ENCODE data around the gene SYT7.
"Not testable (repeated sequence)": the region's sequence is repeated elsewhere in the genome, so short reads cannot be mapped to it uniquely, and the experiment has no call there.

Gene SYT7

DNA sequence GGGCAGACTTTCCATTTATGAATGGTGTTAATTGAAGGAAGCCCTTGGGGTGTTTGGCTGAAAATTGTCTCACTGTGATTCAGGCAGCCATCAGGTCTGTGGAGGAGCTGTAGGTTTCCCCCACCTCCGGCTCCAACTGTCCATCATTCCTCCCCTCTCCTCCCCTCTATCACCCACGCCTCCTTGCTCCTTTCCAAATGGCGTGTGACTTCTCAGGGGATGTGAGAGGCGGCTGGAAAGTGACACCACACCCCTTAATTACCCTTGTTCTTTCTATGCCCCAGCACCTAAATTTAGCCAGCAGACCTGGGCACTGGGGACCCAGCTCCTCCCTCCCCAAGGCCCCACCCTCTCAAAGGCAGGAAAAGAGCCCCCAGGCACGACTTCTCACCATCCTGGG is 38.1 kb upstream of the SYT7 start:
- Histone ChIP-seq H3K27me3 (ENCODE audit: control insufficient read depth, insufficient read depth, low read length) (no peaks in the 10 kb centered on the region), H3K9me3 (replicated peaks; ENCODE audit: low read length) (no peaks in the 10 kb centered on the region), H3K36me3 (ENCODE audit: insufficient read depth, low read length) (no peaks in the 10 kb centered on the region), H3K4me1 (ENCODE audit: control insufficient read depth, insufficient read depth, low read length) (peaks cover 36% of the 10 kb centered on the region), H3K4me3 (ENCODE audit: low read length) (no peak overlapping the region), H3K4me2 (ENCODE audit: low read length) (no peak overlapping the region), H3K9ac (ENCODE audit: low read depth, low read length) (no peak overlapping the region)

DNA sequence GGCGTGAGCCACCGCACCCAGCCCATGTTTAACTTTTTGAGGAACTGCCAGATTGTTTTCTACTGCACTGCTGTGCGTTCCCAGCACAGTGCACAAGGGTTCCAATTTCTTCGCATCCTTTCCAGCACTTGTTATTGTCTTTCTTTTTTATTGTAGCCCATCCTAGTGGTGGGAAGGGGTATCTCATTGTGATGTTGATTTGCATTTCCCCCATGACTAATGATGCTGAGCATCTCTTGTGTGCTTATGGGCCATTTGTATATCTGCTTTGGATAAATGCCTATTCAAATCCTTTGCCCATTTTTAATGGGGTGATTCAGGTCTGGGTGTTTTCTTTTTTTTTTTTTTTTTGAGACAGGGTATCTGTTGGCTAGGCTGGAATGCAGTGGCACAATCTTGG is 36.6 kb upstream of the SYT7 start:
- Histone ChIP-seq H3K36me3 (ENCODE audit: insufficient read depth, low read length) (no peaks in the 10 kb centered on the region), H3K4me3 (ENCODE audit: low read length) (no peak overlapping the region), H3K9ac (ENCODE audit: low read depth, low read length) (no peak overlapping the region)

DNA sequence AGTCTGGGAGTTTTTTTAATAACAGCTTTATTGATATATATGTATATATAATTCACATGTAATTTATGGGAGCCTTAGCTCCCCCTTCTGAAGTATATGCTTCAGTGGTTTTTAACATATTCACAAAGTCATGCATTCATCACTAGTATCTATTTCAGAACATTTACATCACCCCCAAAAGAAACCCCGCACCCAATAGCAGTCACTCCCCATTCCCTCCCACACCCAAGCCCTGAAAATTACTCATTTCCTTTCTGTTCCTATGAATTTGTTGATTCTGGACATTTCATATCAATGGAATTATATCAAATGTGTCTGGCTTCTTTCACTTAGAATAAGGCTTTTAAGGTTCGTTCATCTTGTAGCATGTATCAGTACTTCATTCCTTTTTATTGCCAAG is 35.6 kb upstream of the SYT7 start:
- Histone ChIP-seq H3K4me3 (ENCODE audit: low read length) (no peak overlapping the region), H3K36me3 (ENCODE audit: insufficient read depth, low read length) (no peaks in the 10 kb centered on the region), H3K4me2 (ENCODE audit: low read length) (peak overlapping the region; percentile 41), H3K27me3 (ENCODE audit: control insufficient read depth, insufficient read depth, low read length) (no peaks in the 10 kb centered on the region), H3K9ac (ENCODE audit: low read depth, low read length) (peak overlapping the region; percentile 11), H3K4me1 (ENCODE audit: control insufficient read depth, insufficient read depth, low read length) (peaks cover 38% of the 10 kb centered on the region), H3K9me3 (replicated peaks; ENCODE audit: low read length) (no peaks in the 10 kb centered on the region)

More for the DNA sequence above, 36.6 kb upstream of the SYT7 start:
- Histone ChIP-seq H3K27me3 (ENCODE audit: control insufficient read depth, insufficient read depth, low read length) (no peaks in the 10 kb centered on the region), H3K4me2 (ENCODE audit: low read length) (no peak overlapping the region), H3K9me3 (replicated peaks; ENCODE audit: low read length) (no peaks in the 10 kb centered on the region), H3K4me1 (ENCODE audit: control insufficient read depth, insufficient read depth, low read length) (peaks cover 38% of the 10 kb centered on the region)

DNA sequence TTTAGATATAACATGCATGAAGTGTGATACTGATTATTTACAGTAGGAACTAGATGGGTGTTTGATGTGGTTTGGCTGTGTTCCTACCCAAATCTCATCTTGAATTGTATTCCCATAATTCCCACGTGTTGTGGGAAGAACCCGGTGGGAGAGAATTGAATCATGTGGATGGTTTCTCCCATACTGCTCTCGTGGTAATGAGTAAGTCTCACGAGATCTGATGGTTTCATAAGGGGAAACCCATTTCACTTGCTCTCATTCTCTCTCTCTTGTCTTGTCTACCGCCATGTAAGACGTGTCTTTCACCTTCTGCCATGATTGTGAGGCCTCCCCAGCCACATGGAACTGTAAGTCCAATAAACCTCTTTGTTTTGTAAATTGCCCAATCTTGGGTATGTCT is 33.9 kb upstream of the SYT7 start:
- not testable (repeated sequence) for H3K4me2 ChIP-seq (ENCODE audit: low read length); H3K9me3 ChIP-seq (replicated peaks; ENCODE audit: low read length); H3K9ac ChIP-seq (ENCODE audit: low read depth, low read length); H3K36me3 ChIP-seq (ENCODE audit: insufficient read depth, low read length); H3K4me3 ChIP-seq (ENCODE audit: low read length)
- Histone ChIP-seq H3K4me1 (ENCODE audit: control insufficient read depth, insufficient read depth, low read length) (peaks cover 52% of the 10 kb centered on the region), H3K27me3 (ENCODE audit: control insufficient read depth, insufficient read depth, low read length) (peaks cover 11% of the 10 kb centered on the region)

DNA sequence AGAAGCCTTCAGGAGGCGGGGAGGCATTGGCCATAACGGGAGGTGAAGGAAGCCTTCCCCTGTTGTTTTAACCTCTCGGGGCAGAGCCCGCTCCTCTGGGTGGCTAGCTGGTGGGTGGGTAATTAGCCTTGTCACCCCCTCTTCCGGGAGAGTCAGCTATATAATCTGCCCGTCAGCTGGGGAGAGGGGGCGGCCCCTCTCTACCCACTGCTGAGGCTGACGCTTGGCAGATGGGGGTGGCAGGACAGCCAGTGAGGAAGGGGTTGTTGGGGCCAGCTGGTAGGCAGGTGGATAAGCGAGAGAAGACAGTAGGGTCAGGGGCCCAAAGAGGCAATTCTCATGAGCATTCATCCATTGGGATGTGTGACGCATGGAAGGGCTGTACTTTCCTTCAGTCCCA is 33.0 kb upstream of the SYT7 start:
- H3K36me3 ChIP-seq (ENCODE audit: insufficient read depth, low read length), result no peaks in the 10 kb centered on the region
- H3K27me3 ChIP-seq (ENCODE audit: control insufficient read depth, insufficient read depth, low read length), result peaks cover 11% of the 10 kb centered on the region
- H3K4me2 ChIP-seq (ENCODE audit: low read length), result no peak overlapping the region
- no peak overlapping the region for H3K4me3 ChIP-seq (ENCODE audit: low read length)
- peaks cover 61% of the 10 kb centered on the region for H3K4me1 ChIP-seq (ENCODE audit: control insufficient read depth, insufficient read depth, low read length)
- H3K9ac ChIP-seq (ENCODE audit: low read depth, low read length), result no peak overlapping the region
- no peaks in the 10 kb centered on the region for H3K9me3 ChIP-seq (replicated peaks; ENCODE audit: low read length)

DNA sequence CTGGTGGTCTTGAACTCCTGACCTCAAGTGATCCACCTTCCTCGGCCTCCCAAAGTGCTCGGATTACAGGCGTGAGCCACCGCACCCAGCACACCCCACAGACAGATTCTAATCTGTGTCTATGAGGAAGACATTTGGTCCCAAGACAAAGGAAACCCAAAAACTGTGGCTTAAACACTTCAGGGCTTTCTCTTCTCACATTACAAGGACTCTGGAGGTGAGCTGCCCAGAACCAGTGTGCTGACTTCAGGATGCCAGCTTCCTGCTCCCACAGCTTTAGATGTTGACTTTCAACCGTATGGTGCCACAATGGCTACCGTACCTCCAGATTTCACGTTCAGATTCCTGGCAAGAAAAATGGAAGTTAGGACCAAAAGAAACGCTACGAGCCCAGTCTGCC is 32.2 kb upstream of the SYT7 start:
- Histone ChIP-seq H3K4me2 (ENCODE audit: low read length) (no peak overlapping the region), H3K9me3 (replicated peaks; ENCODE audit: low read length) (no peaks in the 10 kb centered on the region), H3K27me3 (ENCODE audit: control insufficient read depth, insufficient read depth, low read length) (peaks cover 11% of the 10 kb centered on the region), H3K9ac (ENCODE audit: low read depth, low read length) (no peak overlapping the region), H3K36me3 (ENCODE audit: insufficient read depth, low read length) (no peaks in the 10 kb centered on the region), H3K4me3 (ENCODE audit: low read length) (no peak overlapping the region), H3K4me1 (ENCODE audit: control insufficient read depth, insufficient read depth, low read length) (peaks cover 56% of the 10 kb centered on the region)

DNA sequence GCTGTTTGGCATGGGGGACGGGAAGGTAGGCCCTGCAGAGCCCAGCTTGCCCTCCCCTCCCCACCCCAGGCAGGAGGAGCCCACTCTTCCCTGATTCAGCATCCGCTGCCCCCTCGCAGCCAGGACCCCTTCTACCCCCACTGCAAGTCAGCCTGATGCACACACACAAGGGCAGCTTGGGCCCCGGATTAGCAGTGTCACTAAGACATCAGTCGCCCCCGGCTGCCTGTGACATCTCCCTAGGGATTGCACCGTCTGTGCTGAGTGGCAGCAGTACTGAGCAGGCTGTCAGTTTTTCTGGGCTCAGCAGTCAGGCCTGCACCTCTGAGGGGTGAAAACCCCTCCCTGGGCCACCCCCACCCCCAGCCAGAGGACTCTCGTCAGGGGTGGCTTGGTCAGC is 30.4 kb upstream of the SYT7 start:
- Histone ChIP-seq H3K36me3 (ENCODE audit: insufficient read depth, low read length) (no peaks in the 10 kb centered on the region), H3K9me3 (replicated peaks; ENCODE audit: low read length) (no peaks in the 10 kb centered on the region), H3K4me3 (ENCODE audit: low read length) (no peak overlapping the region), H3K9ac (ENCODE audit: low read depth, low read length) (no peak overlapping the region), H3K27me3 (ENCODE audit: control insufficient read depth, insufficient read depth, low read length) (peaks cover 11% of the 10 kb centered on the region), H3K4me1 (ENCODE audit: control insufficient read depth, insufficient read depth, low read length) (peaks cover 40% of the 10 kb centered on the region), H3K4me2 (ENCODE audit: low read length) (no peak overlapping the region)

- Histone ChIP-seq H3K9me3 (replicated peaks; ENCODE audit: low read length) (no peaks in the 10 kb centered on the region), H3K36me3 (ENCODE audit: insufficient read depth, low read length) (no peaks in the 10 kb centered on the region), H3K4me1 (ENCODE audit: control insufficient read depth, insufficient read depth, low read length) (peaks cover 36% of the 10 kb centered on the region), H3K4me3 (ENCODE audit: low read length) (no peak overlapping the region), H3K4me2 (ENCODE audit: low read length) (no peak overlapping the region), H3K9ac (ENCODE audit: low read depth, low read length) (no peak overlapping the region), H3K27me3 (ENCODE audit: control insufficient read depth, insufficient read depth, low read length) (peaks cover 11% of the 10 kb centered on the region)
Measured at GRCh38 chr11:61610905-61611304, 30.0 kb upstream of the SYT7 start.

DNA sequence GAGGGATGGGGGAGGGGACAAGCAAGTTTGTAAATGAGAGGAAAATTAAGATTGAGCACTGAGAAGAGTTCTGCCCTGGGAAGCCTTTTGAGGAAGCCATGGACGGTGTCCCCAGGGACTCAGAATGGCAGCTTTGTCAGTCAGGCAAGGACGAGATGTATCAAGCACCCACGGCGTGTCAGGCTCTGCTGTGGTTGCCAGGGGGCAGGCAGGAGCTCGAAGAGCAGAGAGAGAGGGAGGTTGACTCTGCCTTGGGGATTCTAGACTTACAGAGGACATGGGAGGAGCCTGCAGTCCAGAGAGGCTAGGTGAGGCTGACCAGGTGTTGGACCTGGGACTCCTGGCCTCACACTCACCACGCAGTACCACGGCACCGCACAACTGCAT is 29.1 kb upstream of the SYT7 start:
- no peak overlapping the region for H3K4me3 ChIP-seq (ENCODE audit: low read length)
- no peaks in the 10 kb centered on the region for H3K36me3 ChIP-seq (ENCODE audit: insufficient read depth, low read length)
- peaks cover 11% of the 10 kb centered on the region for H3K27me3 ChIP-seq (ENCODE audit: control insufficient read depth, insufficient read depth, low read length)
- peak overlapping the region; percentile 21 for H3K4me2 ChIP-seq (ENCODE audit: low read length)
- peaks cover 32% of the 10 kb centered on the region for H3K4me1 ChIP-seq (ENCODE audit: control insufficient read depth, insufficient read depth, low read length)
- no peaks in the 10 kb centered on the region for H3K9me3 ChIP-seq (replicated peaks; ENCODE audit: low read length)
- H3K9ac ChIP-seq (ENCODE audit: low read depth, low read length), result no peak overlapping the region

GRCh38 chr11:61609000-61609979 is 28.4 kb upstream of the SYT7 start:
- Histone ChIP-seq H3K27me3 (ENCODE audit: control insufficient read depth, insufficient read depth, low read length) (peaks cover 11% of the 10 kb centered on the region), H3K9me3 (replicated peaks; ENCODE audit: low read length) (no peaks in the 10 kb centered on the region), H3K9ac (ENCODE audit: low read depth, low read length) (no peak overlapping the region)

GRCh38 chr11:61607920-61608599 is 27.2 kb upstream of the SYT7 start:
- H3K27me3 ChIP-seq (ENCODE audit: control insufficient read depth, insufficient read depth, low read length), result peaks cover 11% of the 10 kb centered on the region
- peaks cover 34% of the 10 kb centered on the region for H3K4me1 ChIP-seq (ENCODE audit: control insufficient read depth, insufficient read depth, low read length)
- no peak overlapping the region for H3K4me2 ChIP-seq (ENCODE audit: low read length)
- H3K36me3 ChIP-seq (ENCODE audit: insufficient read depth, low read length), result no peaks in the 10 kb centered on the region
- H3K9ac ChIP-seq (ENCODE audit: low read depth, low read length), result no peak overlapping the region
- no peaks in the 10 kb centered on the region for H3K9me3 ChIP-seq (replicated peaks; ENCODE audit: low read length)
- no peak overlapping the region for H3K4me3 ChIP-seq (ENCODE audit: low read length)

More at GRCh38 chr11:61609000-61609979, 28.4 kb upstream of the SYT7 start:
- peak overlapping the region; percentile 21 for H3K4me2 ChIP-seq (ENCODE audit: low read length)
- peaks cover 30% of the 10 kb centered on the region for H3K4me1 ChIP-seq (ENCODE audit: control insufficient read depth, insufficient read depth, low read length)
- no peaks in the 10 kb centered on the region for H3K36me3 ChIP-seq (ENCODE audit: insufficient read depth, low read length)
- H3K4me3 ChIP-seq (ENCODE audit: low read length), result no peak overlapping the region
